ENCODE data around the gene PPFIA1. TPM values are rescaled to one million over a fixed set of nuclear protein-coding genes. Genes with fewer than 3 reads are reported as not detected.

The PPFIA1 gene
- total RNA-seq, 6 experiments from 2014 or later = 21.1 to 27.0 (median 22.7) TPM

GRCh38 chr11:70297341-70297740 is 26.9 kb downstream of the PPFIA1 start:
- DNase-seq (no peak), ATAC-seq (no peak)
- H3K36me3 ChIP-seq = peaks cover 0 to 2% (median 0%) of the 10 kb centered on the region in 4 donors

GRCh38 chr11:70298243-70298915 is 27.9 kb downstream of the PPFIA1 start:
- Histone ChIP-seq H3K36me3 (no peaks in the 10 kb centered on the region), H3K27ac (no peak overlapping the region), H3K4me1 (peaks cover 0 to 5% (median 0%) of the 10 kb centered on the region in 4 donors), H3K4me3 (no peak overlapping the region), H3K27me3 (no peaks in the 10 kb centered on the region), H3K9me3 (no peaks in the 10 kb centered on the region)
- 69% methylated on average over 3 of the region's 5 CpGs for WGBS (ENCODE audit: insufficient coverage, low coverage, low lambda C conversion rate, missing lambda C conversion rate)
- no peak for DNase-seq
- no peak for ATAC-seq
- no peak for TF ChIP-seq POLR2A (IDR thresholded peaks at IDR 0.05)
- no peak for TF ChIP-seq CTCF (IDR thresholded peaks at IDR 0.05)
- intact Hi-C loops (cut with DNase I) = no loop called here

More at GRCh38 chr11:70297341-70297740, 26.9 kb downstream of the PPFIA1 start:
- Histone ChIP-seq H3K4me3 (no peak overlapping the region), H3K27ac (no peak overlapping the region), H3K4me1 (peaks cover 0 to 5% (median 0%) of the 10 kb centered on the region in 4 donors), H3K9me3 (no peaks in the 10 kb centered on the region), H3K27me3 (no peaks in the 10 kb centered on the region)
- intact Hi-C loops (cut with DNase I) = no loop called here
- TF ChIP-seq CTCF (IDR thresholded peaks at IDR 0.05) = no peak
- no peak for TF ChIP-seq POLR2A (IDR thresholded peaks at IDR 0.05)

- no peak overlapping the region for H3K27ac ChIP-seq
- TF ChIP-seq POLR2A (IDR thresholded peaks at IDR 0.05) = no peak
- no peak for TF ChIP-seq CTCF (IDR thresholded peaks at IDR 0.05)
- DNase-seq (no peak), ATAC-seq (peak in 1 of 4 donors; percentile 28)
- no peak overlapping the region for H3K4me3 ChIP-seq
- no peaks in the 10 kb centered on the region for H3K4me1 ChIP-seq
- H3K27me3 ChIP-seq = no peaks in the 10 kb centered on the region
- no peaks in the 10 kb centered on the region for H3K36me3 ChIP-seq
- WGBS (ENCODE audit: insufficient coverage, low coverage, low lambda C conversion rate, missing lambda C conversion rate) = 80% methylated on average over 1 of the region's 11 CpGs
- no peaks in the 10 kb centered on the region for H3K9me3 ChIP-seq
- intact Hi-C loops (cut with DNase I) = no loop called here
Observed at GRCh38 chr11:70299636-70300035, 29.1 kb downstream of the PPFIA1 start.

- WGBS (ENCODE audit: insufficient coverage, low coverage, low lambda C conversion rate, missing lambda C conversion rate) = 64% methylated on average over 2 of the region's 2 CpGs
- no peak for DNase-seq
- TF ChIP-seq POLR2A (IDR thresholded peaks at IDR 0.05) = no peak
- no peak for TF ChIP-seq CTCF (IDR thresholded peaks at IDR 0.05)
Observed at GRCh38 chr11:70301191-70301590, 30.7 kb downstream of the PPFIA1 start.

More at GRCh38 chr11:70301191-70301590, 30.7 kb downstream of the PPFIA1 start:
- Histone ChIP-seq H3K36me3 (no peaks in the 10 kb centered on the region), H3K27me3 (no peaks in the 10 kb centered on the region), H3K4me1 (no peaks in the 10 kb centered on the region), H3K4me3 (no peak overlapping the region), H3K9me3 (no peaks in the 10 kb centered on the region), H3K27ac (no peak overlapping the region)
- intact Hi-C loops (cut with DNase I) = no loop called here
- ATAC-seq = no peak

All from right lobe of liver (tissue), 6 donors.